Activated naive CD4-positive, alpha-beta T cell treated with anti-CD3 and anti-CD28 coated beads, Interleukin-2, amount 10 ng/mL, durations not matched to agents 7 days and 5 days (primary cell): ENCODE measurements around the gene PGP.

Source experiments
- CTCF ChIA-PET: fragments of 350-600 bp; sonication (Branson Sonifier 250); formaldehyde crosslinking; loops from one replicate; lab custom pipeline; 2021; ENCODE audit warnings: antibody characterized with exemption; lab: Charles Lee
- DNase-seq: peaks from one replicate; pipeline ENCODE4 v3.0.0-alpha.2; 2020
- H3K27ac Mint-ChIP-seq: one replicate; pipeline ENCODE4 v1.8.0; 2021; ENCODE audit warnings: mild to moderate bottlenecking, moderate library complexity, mixed read lengths
- H3K27me3 Mint-ChIP-seq: one replicate; pipeline ENCODE4 v1.8.0; 2021; ENCODE audit warnings: mild to moderate bottlenecking, mixed read lengths
- H3K36me3 Mint-ChIP-seq: one replicate; pipeline ENCODE4 v1.8.0; 2021; ENCODE audit warnings: mixed read lengths
- H3K4me1 Mint-ChIP-seq: one replicate; pipeline ENCODE4 v1.8.0; 2021; ENCODE audit warnings: mixed read lengths
- H3K4me3 Mint-ChIP-seq: one replicate; pipeline ENCODE4 v1.8.0; 2021; ENCODE audit warnings: mild to moderate bottlenecking, moderate library complexity, mixed read lengths
- H3K9me3 Mint-ChIP-seq: one replicate; pipeline ENCODE4 v1.8.0; 2021; ENCODE audit warnings: mixed read lengths

Gene PGP

DNA sequence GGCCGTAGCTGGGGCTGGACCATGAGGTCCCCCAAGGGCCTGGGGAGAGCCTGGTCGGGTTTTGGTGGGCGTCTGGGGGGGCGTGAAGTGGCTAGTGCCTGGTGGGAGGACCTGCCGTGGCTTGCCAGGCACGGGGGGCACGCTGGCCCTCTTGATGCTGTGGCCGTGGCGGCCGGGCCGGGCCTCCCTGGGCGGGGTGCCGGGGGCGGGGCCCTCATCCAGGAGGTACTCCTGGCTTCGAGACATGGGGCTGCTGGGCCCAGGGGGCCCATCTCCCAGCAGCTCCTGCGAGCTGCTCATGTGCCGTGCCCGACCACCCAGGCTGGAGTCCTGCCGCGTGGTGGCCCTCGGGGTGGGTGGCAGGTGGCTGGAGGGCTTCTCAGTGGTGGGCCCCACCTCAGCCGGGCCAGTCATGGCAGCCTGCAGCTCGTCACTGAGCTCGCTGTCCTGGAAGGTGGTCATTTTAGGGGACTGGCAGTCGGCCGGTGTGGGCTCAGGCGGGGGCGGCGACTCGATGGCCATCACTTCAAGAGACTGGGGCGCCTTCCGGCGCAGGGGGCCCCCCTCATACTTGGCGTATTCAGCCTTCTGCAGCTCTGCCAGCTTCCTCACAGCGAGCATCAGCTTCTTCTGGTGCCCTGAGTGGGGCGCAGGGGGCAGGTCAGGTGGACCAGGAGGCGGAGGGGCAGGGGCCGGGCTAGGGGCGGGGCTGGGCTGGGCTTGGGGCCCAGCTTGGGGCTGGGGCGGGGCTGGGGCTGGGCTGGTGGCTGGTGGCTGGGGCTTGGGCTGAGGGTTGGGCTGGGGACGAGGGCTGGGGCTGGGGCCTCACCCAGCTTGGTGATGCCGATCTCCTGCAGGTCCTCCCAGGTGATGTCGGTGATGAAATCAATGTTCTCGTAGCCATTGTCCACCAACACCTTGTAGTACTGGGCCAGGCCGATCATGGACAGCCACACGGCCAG is 33.4 kb downstream of the PGP start:
- no peaks in the 10 kb centered on the region for H3K4me1 Mint-ChIP-seq
- H3K36me3 Mint-ChIP-seq = peaks cover 3% of the 10 kb centered on the region
- no peak for DNase-seq
- H3K27ac Mint-ChIP-seq = no peak overlapping the region
- H3K27me3 Mint-ChIP-seq = no peaks in the 10 kb centered on the region
- no peaks in the 10 kb centered on the region for H3K9me3 Mint-ChIP-seq
- H3K4me3 Mint-ChIP-seq = no peak overlapping the region
- CTCF ChIA-PET = no interaction called here

DNA sequence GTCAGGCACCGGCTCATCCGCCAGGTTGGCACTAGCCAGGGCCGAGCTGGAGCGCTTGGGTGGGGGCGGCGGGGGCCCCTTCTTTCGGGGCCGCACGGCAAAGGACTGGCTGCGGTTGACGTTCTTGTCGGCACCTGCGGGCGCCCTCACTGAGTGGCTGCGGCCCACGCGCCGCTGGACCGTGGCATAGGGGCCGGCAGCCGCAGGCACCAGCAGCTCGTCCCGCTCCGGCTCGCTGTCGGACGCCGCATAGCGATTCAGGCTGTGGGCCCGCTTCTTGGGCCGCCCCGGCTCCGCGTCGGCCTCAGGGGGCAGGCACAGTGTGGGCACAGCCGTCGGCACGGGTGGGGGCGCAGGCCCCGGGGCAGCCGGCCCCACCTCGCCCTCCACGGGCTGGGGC is 34.2 kb downstream of the PGP start:
- no peaks in the 10 kb centered on the region for H3K4me1 Mint-ChIP-seq
- no peaks in the 10 kb centered on the region for H3K27me3 Mint-ChIP-seq
- H3K36me3 Mint-ChIP-seq = peaks cover 8% of the 10 kb centered on the region
- no peaks in the 10 kb centered on the region for H3K9me3 Mint-ChIP-seq
- no peak overlapping the region for H3K4me3 Mint-ChIP-seq
- CTCF ChIA-PET = no interaction called here
- H3K27ac Mint-ChIP-seq = no peak overlapping the region
- no peak for DNase-seq

DNA sequence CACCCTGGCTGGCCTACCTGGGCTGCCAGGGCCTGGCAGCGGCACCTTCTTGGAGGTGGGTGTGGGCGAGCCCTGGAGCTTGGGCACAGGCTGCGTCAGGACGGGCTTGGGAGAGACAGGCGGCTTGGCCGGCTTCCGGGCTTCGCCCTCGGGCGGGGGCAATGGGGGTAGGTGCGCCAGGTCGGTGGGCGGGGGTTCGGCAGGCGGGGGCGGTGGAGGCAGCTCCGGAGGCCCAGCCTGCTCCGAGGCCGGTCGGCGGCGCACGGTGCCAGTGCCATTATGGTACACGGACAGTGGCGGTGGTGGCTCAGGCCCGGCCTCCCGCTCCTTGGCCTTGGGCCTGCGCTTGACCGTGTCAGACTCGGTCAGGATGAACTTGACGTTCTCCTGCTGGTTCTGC is 35.1 kb downstream of the PGP start:
- CTCF ChIA-PET = no interaction called here
- Mint-ChIP-seq H3K4me3 (no peak overlapping the region), H3K9me3 (no peaks in the 10 kb centered on the region), H3K36me3 (peaks cover 8% of the 10 kb centered on the region), H3K27me3 (no peaks in the 10 kb centered on the region), H3K4me1 (no peaks in the 10 kb centered on the region), H3K27ac (no peak overlapping the region)
- DNase-seq = no peak

DNA sequence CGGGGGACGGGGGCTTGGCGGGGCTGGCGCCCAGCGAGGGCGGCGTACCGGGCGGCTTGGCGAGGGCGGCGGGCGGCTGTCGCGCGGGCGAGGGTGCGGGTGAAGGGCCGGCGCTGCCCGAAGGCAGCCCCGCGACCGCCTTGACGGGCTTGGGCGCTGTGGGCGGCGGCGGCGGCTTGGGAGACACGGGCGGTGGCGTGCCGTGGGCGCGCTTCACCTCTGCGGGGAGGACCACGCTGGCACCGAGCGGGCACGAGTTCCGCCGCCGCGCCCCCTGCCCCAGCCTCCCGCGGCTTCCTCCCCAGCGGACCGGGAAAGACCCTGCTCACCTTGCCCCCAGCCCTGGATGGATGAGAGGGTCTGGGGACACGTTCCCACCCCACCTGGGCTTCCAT is 35.5 kb downstream of the PGP start:
- H3K4me3 Mint-ChIP-seq = no peak overlapping the region
- H3K9me3 Mint-ChIP-seq = no peaks in the 10 kb centered on the region
- no peak for DNase-seq
- H3K4me1 Mint-ChIP-seq = no peaks in the 10 kb centered on the region
- H3K27ac Mint-ChIP-seq = no peak overlapping the region
- H3K36me3 Mint-ChIP-seq = peaks cover 10% of the 10 kb centered on the region
- CTCF ChIA-PET = no interaction called here
- no peaks in the 10 kb centered on the region for H3K27me3 Mint-ChIP-seq

GRCh38 chr16:2178321-2179106 is 36.1 kb downstream of the PGP start:
- no peak overlapping the region for H3K4me3 Mint-ChIP-seq
- no peak overlapping the region for H3K27ac Mint-ChIP-seq
- H3K9me3 Mint-ChIP-seq = no peaks in the 10 kb centered on the region
- H3K27me3 Mint-ChIP-seq = no peaks in the 10 kb centered on the region
- peak; percentile 44 for DNase-seq
- no peaks in the 10 kb centered on the region for H3K4me1 Mint-ChIP-seq
- H3K36me3 Mint-ChIP-seq = peaks cover 13% of the 10 kb centered on the region
- CTCF ChIA-PET = no interaction called here

DNA sequence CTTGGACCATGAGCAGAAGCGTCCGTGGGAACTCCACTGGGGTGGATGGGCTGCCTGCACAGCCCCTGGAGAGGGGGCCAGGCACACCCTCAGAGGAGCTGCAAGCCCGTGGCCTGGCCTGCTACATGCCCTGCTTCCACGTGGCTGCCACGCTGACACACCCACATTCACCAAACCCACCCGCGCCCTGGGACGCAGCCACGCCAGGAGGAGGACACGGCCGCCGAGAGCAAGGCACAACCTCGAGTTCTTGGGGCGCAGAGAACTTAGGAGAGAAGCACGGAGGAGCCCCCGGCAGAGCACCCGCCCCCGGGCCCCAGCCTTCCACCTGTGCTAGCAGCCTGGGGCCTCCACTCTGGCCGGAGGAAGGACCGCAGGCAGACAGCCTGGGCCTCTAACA is 37.1 kb downstream of the PGP start:
- Mint-ChIP-seq H3K9me3 (no peaks in the 10 kb centered on the region), H3K27me3 (no peaks in the 10 kb centered on the region), H3K4me3 (no peak overlapping the region), H3K27ac (no peak overlapping the region), H3K36me3 (peaks cover 15% of the 10 kb centered on the region), H3K4me1 (no peaks in the 10 kb centered on the region)
- CTCF ChIA-PET = interaction anchor here (0.7 kb wide), 1 partner anchor 8 kb away, joined by 3 read pairs; no protein-coding TSS in a partner anchor
- DNase-seq = no peak

- Mint-ChIP-seq H3K27ac (no peak overlapping the region), H3K27me3 (no peaks in the 10 kb centered on the region), H3K36me3 (peaks cover 15% of the 10 kb centered on the region), H3K4me1 (no peaks in the 10 kb centered on the region), H3K4me3 (no peak overlapping the region), H3K9me3 (no peaks in the 10 kb centered on the region)
- CTCF ChIA-PET = interaction anchor here (0.7 kb wide), 1 partner anchor 7 kb away, joined by 3 read pairs; no protein-coding TSS in a partner anchor
- DNase-seq = no peak
Observed at GRCh38 chr16:2177101-2177500, 37.5 kb downstream of the PGP start.

DNA sequence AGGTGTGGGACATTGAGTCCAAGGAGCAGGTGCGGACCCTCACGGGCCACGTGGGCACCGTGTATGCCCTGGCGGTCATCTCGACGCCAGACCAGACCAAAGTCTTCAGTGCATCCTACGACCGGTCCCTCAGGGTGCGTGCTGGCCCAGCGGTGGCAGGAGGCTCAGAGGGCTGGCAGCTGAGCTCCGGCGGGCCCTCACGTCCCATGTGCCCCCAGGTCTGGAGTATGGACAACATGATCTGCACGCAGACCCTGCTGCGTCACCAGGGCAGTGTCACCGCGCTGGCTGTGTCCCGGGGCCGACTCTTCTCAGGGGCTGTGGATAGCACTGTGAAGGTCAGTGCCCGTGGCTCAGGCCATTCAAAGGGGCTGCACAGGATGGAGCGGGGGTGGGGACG is 38.6 kb downstream of the PGP start:
- Mint-ChIP-seq H3K4me1 (no peaks in the 10 kb centered on the region), H3K27me3 (no peaks in the 10 kb centered on the region), H3K27ac (no peak overlapping the region), H3K9me3 (no peaks in the 10 kb centered on the region), H3K36me3 (peaks cover 19% of the 10 kb centered on the region), H3K4me3 (no peak overlapping the region)
- CTCF ChIA-PET = no interaction called here
- DNase-seq = no peak

GRCh38 chr16:2175454-2175853 is 39.2 kb downstream of the PGP start:
- H3K4me1 Mint-ChIP-seq = no peaks in the 10 kb centered on the region
- H3K36me3 Mint-ChIP-seq = peaks cover 19% of the 10 kb centered on the region
- CTCF ChIA-PET = no interaction called here
- H3K27ac Mint-ChIP-seq = no peak overlapping the region
- H3K27me3 Mint-ChIP-seq = no peaks in the 10 kb centered on the region
- no peak for DNase-seq
- H3K4me3 Mint-ChIP-seq = no peak overlapping the region
- no peaks in the 10 kb centered on the region for H3K9me3 Mint-ChIP-seq

- peaks cover 19% of the 10 kb centered on the region for H3K36me3 Mint-ChIP-seq
- H3K9me3 Mint-ChIP-seq = no peaks in the 10 kb centered on the region
- CTCF ChIA-PET = no interaction called here
- H3K4me3 Mint-ChIP-seq = no peak overlapping the region
- H3K4me1 Mint-ChIP-seq = no peaks in the 10 kb centered on the region
- no peak overlapping the region for H3K27ac Mint-ChIP-seq
- H3K27me3 Mint-ChIP-seq = no peaks in the 10 kb centered on the region
- DNase-seq = no peak
Observed at GRCh38 chr16:2174396-2175131, 40.1 kb downstream of the PGP start.

GRCh38 chr16:2173916-2174315 is 40.7 kb downstream of the PGP start:
- no peaks in the 10 kb centered on the region for H3K27me3 Mint-ChIP-seq
- no peaks in the 10 kb centered on the region for H3K4me1 Mint-ChIP-seq
- no peak for DNase-seq
- no peaks in the 10 kb centered on the region for H3K9me3 Mint-ChIP-seq
- H3K4me3 Mint-ChIP-seq = no peak overlapping the region
- H3K36me3 Mint-ChIP-seq = peaks cover 19% of the 10 kb centered on the region
- CTCF ChIA-PET = no interaction called here
- H3K27ac Mint-ChIP-seq = no peak overlapping the region

- Mint-ChIP-seq H3K27me3 (no peaks in the 10 kb centered on the region), H3K9me3 (no peaks in the 10 kb centered on the region), H3K4me1 (no peaks in the 10 kb centered on the region), H3K27ac (no peak overlapping the region), H3K4me3 (no peak overlapping the region), H3K36me3 (peaks cover 19% of the 10 kb centered on the region)
- CTCF ChIA-PET = no interaction called here
- no peak for DNase-seq
Observed at GRCh38 chr16:2173366-2173765, 41.3 kb downstream of the PGP start.

- H3K9me3 Mint-ChIP-seq = no peaks in the 10 kb centered on the region
- no peak overlapping the region for H3K4me3 Mint-ChIP-seq
- CTCF ChIA-PET = no interaction called here
- no peaks in the 10 kb centered on the region for H3K4me1 Mint-ChIP-seq
- no peaks in the 10 kb centered on the region for H3K27me3 Mint-ChIP-seq
- H3K27ac Mint-ChIP-seq = no peak overlapping the region
- peaks cover 19% of the 10 kb centered on the region for H3K36me3 Mint-ChIP-seq
- DNase-seq = no peak
Observed at GRCh38 chr16:2172688-2173335, 41.8 kb downstream of the PGP start.
